CD8-positive, alpha-beta memory T cell (primary cell): ENCODE results near the gene NRGN. TPM values are rescaled to one million over a fixed set of nuclear protein-coding genes. Genes with fewer than 3 reads are reported as not detected.
"Not testable (repeated sequence)": the region's sequence is repeated elsewhere in the genome, so short reads cannot be mapped to it uniquely, and the experiment has no call there.

Source experiments
- CTCF ChIA-PET: fragments of 350-600 bp; sonication (Branson Sonifier 250); formaldehyde crosslinking; loops from one replicate; lab custom pipeline; 2021; ENCODE audit warnings: antibody characterized with exemption; lab: Charles Lee
- POLR2A ChIA-PET: fragments of 350-600 bp; sonication (Branson Sonifier 250); formaldehyde crosslinking; loops from one replicate; lab custom pipeline; 2021; ENCODE audit warnings: antibody characterized with exemption; lab: Charles Lee
- DNase-seq, 5 donors: peaks; one replicate each; pipeline versions ENCODE4 v3.0.0 to v3.0.0-alpha.2; 2020 to 2022; ENCODE audit warnings: mixed read lengths in 1 of 5
- H3K27ac ChIP-seq: one replicate; pipeline ENCODE4 v1.7.0; 2013; ENCODE audit warnings: low read depth, mild to moderate bottlenecking, low read length, moderate library complexity
- H3K27me3 ChIP-seq: 2 replicates; pipeline ENCODE4 v1.7.0; 2013; ENCODE audit warnings: low read length, mild to moderate bottlenecking; ENCODE audit not compliant: insufficient read depth, poor library complexity, severe bottlenecking
- H3K36me3 ChIP-seq: 2 replicates; pipeline ENCODE4 v1.7.0; 2013; ENCODE audit warnings: mild to moderate bottlenecking, low read length, moderate library complexity; ENCODE audit not compliant: insufficient read depth
- H3K4me1 ChIP-seq: 2 replicates; pipeline ENCODE4 v1.7.0; 2013; ENCODE audit warnings: mild to moderate bottlenecking, low read length, moderate library complexity; ENCODE audit not compliant: insufficient read depth
- H3K4me3 ChIP-seq: 2 replicates; pipeline ENCODE4 v1.7.0; 2013; ENCODE audit warnings: mild to moderate bottlenecking, low read length
- H3K9me3 ChIP-seq: 2 replicates; pipeline ENCODE4 v1.7.0; 2013; ENCODE audit warnings: mild to moderate bottlenecking, low read length
- H3K27ac Mint-ChIP-seq, 8 donors: one replicate each; pipeline ENCODE4 v1.8.0; 2020 to 2021; ENCODE audit warnings: mixed read lengths in 8 of 8, mild to moderate bottlenecking in 6 of 8, inconsistent platforms in 3 of 8, moderate library complexity in 3 of 8
- H3K27me3 Mint-ChIP-seq, 2 donors: one replicate each; pipeline ENCODE4 v1.8.0; 2020 to 2021; ENCODE audit warnings: mixed read lengths in 2 of 2, mild to moderate bottlenecking in 1 of 2, moderate library complexity in 1 of 2
- H3K36me3 Mint-ChIP-seq, 3 donors: one replicate each; pipeline ENCODE4 v1.8.0; 2020 to 2021; ENCODE audit warnings: mixed read lengths in 3 of 3, inconsistent platforms in 1 of 3, mild to moderate bottlenecking in 1 of 3
- H3K4me1 Mint-ChIP-seq, 3 donors: one replicate each; pipeline ENCODE4 v1.8.0; 2020 to 2021; ENCODE audit warnings: mixed read lengths in 3 of 3, inconsistent platforms in 1 of 3, mild to moderate bottlenecking in 1 of 3
- H3K4me3 Mint-ChIP-seq, 7 donors: one replicate each; pipeline ENCODE4 v1.8.0; 2020 to 2021; ENCODE audit warnings: mixed read lengths in 7 of 7, mild to moderate bottlenecking in 6 of 7, moderate library complexity in 4 of 7, inconsistent platforms in 2 of 7
- H3K9me3 Mint-ChIP-seq, 5 donors: one replicate each; pipeline ENCODE4 v1.8.0; 2020 to 2022; ENCODE audit warnings: mixed read lengths in 5 of 5, mild to moderate bottlenecking in 3 of 5, moderate library complexity in 2 of 5, inconsistent platforms in 1 of 5
- polyA plus RNA-seq: library from polyadenylated mRNA; unstranded; fragments of 300-500 nt; fragmentation: Illumina TruSeq; gene quantifications from one replicate; pipeline ENCODE4 v1.2.3, GENCODE V29; 2021
- total RNA-seq, 2 experiments: library from RNA; stranded (reverse); gene quantifications; one replicate each; pipeline ENCODE4 v1.2.3, GENCODE V29; 2021

The NRGN gene
- total and polyA plus RNA-seq, 3 experiments from 2014 or later = 4.6 to 6.4 TPM; not detected in 1

DNA sequence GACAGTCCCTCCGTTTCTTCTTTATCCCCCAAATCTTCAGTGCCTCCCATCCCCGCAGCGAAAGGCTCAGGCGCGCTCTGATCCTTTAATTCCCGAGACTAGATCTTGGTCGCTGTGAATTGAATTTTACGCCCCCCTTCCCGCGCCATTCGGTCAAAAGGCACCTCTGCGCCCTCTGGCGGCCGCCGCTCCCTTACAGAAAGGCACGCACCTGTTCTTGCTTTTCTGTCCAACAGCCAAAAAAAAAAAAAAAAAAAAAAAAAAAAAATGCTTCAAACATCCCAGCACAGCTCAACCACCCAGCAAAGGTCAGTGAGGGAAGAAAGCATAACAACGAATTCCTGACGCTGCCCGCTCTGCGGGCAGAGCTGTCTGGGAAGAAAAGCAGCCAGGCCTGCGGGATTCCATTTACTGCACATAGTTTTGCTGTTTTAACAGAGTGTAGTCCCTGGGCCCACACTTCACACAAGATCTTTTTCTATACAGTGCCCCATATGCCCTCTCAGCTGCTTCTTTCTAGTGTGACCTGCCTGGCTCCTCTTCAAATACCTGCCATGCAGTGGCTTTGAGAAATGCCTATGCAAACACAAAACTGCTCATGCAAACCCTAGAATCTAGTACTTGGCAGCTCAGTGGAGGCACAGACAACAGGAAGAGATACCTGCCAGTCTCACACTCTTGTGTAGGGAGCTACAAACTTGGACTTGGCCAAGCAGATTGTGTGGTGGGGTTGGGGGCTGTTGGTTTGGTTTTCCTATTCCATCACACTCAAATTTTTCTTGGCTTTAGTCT is 23.6 kb downstream of the NRGN start:
- Histone ChIP-seq H3K4me3 (peak overlapping the region; percentile 68), H3K9me3 (no peaks in the 10 kb centered on the region), H3K27ac (no peak overlapping the region), H3K36me3 (no peaks in the 10 kb centered on the region), H3K4me1 (peaks cover 27% of the 10 kb centered on the region), H3K27me3 (peaks cover 36% of the 10 kb centered on the region)
- CTCF ChIA-PET = interaction anchor here (0.6 to 7.1 kb wide), 31 partner anchors 9 to 138 kb away, joined by 3 to 90 read pairs (median 5); partner anchors contain the start of genes MSANTD2, NRGN, SIAE and SPA17
- H3K4me1 Mint-ChIP-seq = peaks cover 11 to 37% (median 15%) of the 10 kb centered on the region in 3 donors
- POLR2A ChIA-PET = interaction anchor here (0.6 to 1.8 kb wide), 5 partner anchors 17 to 191 kb away, joined by 4 to 18 read pairs (median 4); partner anchors contain the start of genes CCDC15, SIAE and SPA17
- H3K27me3 Mint-ChIP-seq = peaks cover 17 to 36% of the 10 kb centered on the region in 2 donors
- H3K9me3 Mint-ChIP-seq = no peaks in the 10 kb centered on the region
- peak; percentile 75 to 88 (median 80) for DNase-seq
- peak overlapping the region in 7 of 8 donors; percentile 0 to 91 (median 76) for H3K27ac Mint-ChIP-seq
- H3K36me3 Mint-ChIP-seq = peaks cover 0 to 20% (median 2%) of the 10 kb centered on the region in 3 donors
- peak overlapping the region; percentile 85 to 97 (median 91) for H3K4me3 Mint-ChIP-seq

DNA sequence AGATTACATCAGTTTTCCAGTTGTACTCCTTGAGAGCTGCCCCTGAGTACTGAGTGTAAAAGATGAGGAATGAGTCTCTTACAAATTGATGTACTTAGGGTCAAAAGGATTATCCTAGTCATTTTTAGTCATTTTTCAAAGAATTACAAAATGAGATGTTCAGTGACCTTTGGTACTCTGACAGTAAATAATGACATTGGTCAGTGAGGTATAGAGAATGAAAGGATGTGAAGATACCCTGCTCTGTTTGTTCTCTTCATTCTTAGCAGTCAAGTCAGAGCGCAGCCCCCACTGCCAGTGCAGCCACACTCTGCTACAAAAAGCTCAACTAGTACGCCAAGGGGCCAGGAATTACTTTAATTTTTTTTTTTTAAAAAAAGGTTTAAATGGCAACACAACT is 26.4 kb downstream of the NRGN start:
- H3K9me3 Mint-ChIP-seq = no peaks in the 10 kb centered on the region
- H3K4me1 Mint-ChIP-seq = peaks cover 5 to 14% (median 7%) of the 10 kb centered on the region in 3 donors
- Histone ChIP-seq H3K4me1 (peaks cover 8% of the 10 kb centered on the region), H3K9me3 (no peaks in the 10 kb centered on the region), H3K4me3 (no peak overlapping the region), H3K27me3 (peaks cover 9% of the 10 kb centered on the region), H3K27ac (no peak overlapping the region), H3K36me3 (peaks cover 3% of the 10 kb centered on the region)
- peaks cover 2 to 9% of the 10 kb centered on the region in 2 donors for H3K27me3 Mint-ChIP-seq
- H3K27ac Mint-ChIP-seq = no peak overlapping the region
- peaks cover 0 to 40% (median 7%) of the 10 kb centered on the region in 3 donors for H3K36me3 Mint-ChIP-seq
- ChIA-PET CTCF (interaction anchor here (0.7 to 7.1 kb wide), 8 partner anchors 8 to 96 kb away, joined by 3 to 90 read pairs (median 6); partner anchors contain the start of genes MSANTD2 and NRGN), POLR2A (no interaction called here)
- H3K4me3 Mint-ChIP-seq = no peak overlapping the region
- DNase-seq = no peak

DNA sequence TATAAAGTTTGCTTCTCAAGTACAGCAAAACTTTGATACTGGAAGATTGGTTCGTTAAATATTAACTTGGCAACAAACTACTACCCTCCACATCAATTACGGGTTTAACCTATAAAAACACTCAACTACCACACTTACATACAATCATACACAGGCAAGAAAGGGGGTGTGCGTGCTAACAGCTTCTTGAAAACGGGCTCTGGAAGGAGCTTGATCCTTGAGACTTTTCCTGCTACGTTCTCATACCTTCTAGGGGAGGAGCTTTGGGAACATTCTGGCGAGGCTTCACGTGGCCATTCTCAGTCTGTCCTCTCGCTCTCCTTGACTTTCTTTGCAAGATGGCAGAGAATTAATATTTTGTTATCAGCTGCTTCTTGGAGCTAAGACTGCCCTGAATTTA is 29.2 kb downstream of the NRGN start:
- Mint-ChIP-seq H3K27me3 (no peaks in the 10 kb centered on the region), H3K27ac (no peak overlapping the region), H3K4me3 (no peak overlapping the region), H3K36me3 (peaks cover 8 to 58% (median 13%) of the 10 kb centered on the region in 3 donors), H3K9me3 (no peaks in the 10 kb centered on the region), H3K4me1 (no peaks in the 10 kb centered on the region)
- ChIA-PET CTCF (interaction anchor here (1.0 to 1.6 kb wide), 5 partner anchors 10 to 100 kb away, joined by 3 read pairs; no protein-coding TSS in a partner anchor), POLR2A (interaction anchor here (0.6 kb wide), 1 partner anchor 95 kb away, joined by 3 read pairs; the partner anchor contains the start of gene SPA17)
- H3K27me3 ChIP-seq = no peaks in the 10 kb centered on the region
- H3K27ac ChIP-seq = no peak overlapping the region
- H3K9me3 ChIP-seq = no peaks in the 10 kb centered on the region
- H3K4me1 ChIP-seq = no peaks in the 10 kb centered on the region
- peaks cover 6% of the 10 kb centered on the region for H3K36me3 ChIP-seq
- H3K4me3 ChIP-seq = no peak overlapping the region
- no peak for DNase-seq

DNA sequence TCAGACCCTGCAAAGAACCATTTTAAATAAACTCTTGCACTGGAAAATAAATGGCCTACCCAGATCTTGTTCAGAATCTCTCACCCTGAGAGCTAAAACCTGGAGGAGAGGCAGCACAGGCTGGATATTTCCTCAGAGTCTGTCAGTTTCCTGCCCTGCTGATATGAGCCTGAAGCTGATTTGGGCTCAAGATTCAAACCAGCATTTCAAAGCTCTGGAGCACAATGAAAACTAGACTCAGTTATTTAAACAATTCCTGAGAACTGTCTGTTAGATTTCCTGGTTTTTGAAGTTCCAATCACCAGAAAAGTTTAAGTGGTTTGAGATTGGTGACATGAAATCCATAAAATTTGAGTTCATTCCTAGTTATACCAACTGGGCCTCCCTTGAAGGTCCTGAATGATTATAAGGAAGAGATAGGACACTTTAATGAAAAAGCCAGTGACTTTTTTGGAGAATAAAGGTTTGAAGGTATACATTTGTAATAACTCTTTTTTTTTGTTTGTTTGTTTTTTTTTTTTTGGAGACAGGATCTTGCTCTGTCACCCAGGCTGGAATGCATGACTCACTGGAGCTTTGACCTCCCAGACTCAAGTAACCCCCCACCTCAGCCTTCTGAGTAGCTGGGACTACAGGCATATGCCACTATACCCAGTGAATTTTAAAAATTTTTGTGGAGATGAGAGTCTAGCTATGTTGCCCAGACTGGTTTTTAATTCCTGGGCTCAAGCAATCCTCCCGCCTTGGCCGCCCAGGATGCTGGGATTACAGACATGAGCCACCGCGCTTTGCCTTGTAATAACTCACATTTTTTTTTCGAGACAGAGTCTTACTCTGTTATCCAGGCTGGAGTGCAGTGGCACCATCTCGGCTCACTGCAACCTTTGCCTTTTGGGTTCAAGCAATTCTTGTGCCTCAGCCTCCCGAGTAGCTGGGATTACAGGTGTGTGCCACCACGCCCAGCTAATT is 30.3 kb downstream of the NRGN start:
- H3K27me3 ChIP-seq = no peaks in the 10 kb centered on the region
- no peaks in the 10 kb centered on the region for H3K9me3 ChIP-seq
- H3K4me3 ChIP-seq = no peak overlapping the region
- Mint-ChIP-seq H3K27ac (no peak overlapping the region), H3K4me1 (no peaks in the 10 kb centered on the region), H3K27me3 (no peaks in the 10 kb centered on the region), H3K9me3 (no peaks in the 10 kb centered on the region), H3K4me3 (no peak overlapping the region), H3K36me3 (peaks cover 8 to 64% (median 16%) of the 10 kb centered on the region in 3 donors)
- ChIA-PET CTCF (interaction anchor here (0.9 to 1.6 kb wide), 4 partner anchors 9 to 23 kb away, joined by 3 to 4 read pairs (median 4); no protein-coding TSS in a partner anchor), POLR2A (no interaction called here)
- peaks cover 6% of the 10 kb centered on the region for H3K36me3 ChIP-seq
- H3K27ac ChIP-seq = no peak overlapping the region
- no peak for DNase-seq
- no peaks in the 10 kb centered on the region for H3K4me1 ChIP-seq

DNA sequence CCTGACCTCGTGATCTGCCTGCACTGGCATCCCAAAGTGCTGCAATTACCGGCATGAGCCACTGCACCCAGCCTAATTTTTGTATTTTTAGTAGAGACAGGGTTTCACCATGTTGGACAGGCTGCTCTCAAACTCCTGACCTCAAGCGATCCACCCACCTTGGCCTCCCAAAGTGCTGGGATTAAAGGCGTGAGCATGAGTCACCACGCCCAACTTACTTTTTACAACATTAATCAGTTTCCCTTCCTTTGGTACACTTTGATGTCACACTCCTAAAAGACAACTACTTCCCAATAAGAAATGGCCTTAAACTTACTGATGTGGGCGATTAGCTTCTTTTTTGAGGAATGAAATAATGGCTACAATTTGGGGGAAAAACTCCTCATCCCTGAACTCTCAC is 31.2 kb downstream of the NRGN start:
- POLR2A ChIA-PET, H3K4me1 Mint-ChIP-seq: not testable (repeated sequence)
- CTCF ChIA-PET = interaction anchor here (4.1 kb wide), 1 partner anchor 8 kb away, joined by 29 read pairs; the partner anchor contains the start of gene ESAM

DNA sequence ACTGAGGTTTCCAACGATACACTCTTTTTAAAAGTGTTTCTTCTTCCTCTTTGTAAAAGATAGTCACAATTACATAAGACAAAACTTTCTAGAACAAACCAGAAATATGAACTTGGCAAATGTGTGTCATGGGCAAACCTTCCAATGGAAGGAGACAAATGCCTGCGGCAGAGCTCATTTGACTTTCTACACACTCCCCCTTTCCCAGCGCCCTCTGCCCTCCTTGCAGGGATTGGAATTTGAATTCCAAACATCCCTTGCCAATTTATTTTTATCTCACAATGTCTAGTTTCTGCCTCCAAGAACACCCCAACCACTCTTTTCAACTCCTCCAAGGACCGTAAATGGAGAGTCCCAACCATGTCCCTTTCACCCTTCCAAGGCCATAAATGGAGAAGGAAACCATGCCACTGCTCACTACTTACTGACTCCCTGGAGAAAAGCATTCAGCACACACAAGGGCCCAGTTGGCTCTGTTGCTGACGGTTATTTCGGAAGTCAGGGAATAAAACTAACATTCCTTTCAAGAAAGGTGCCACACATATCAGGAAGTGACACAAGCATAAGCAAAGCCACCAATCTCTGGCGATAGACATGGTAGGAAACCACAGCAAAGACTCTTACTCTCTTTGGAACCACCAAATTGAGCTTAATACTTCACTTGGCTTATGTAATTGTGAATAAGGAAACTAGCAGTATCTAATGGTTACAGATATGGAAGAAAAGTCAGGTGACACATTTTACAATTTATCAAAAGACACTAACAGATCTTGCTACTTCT is 37.3 kb downstream of the NRGN start:
- Histone ChIP-seq H3K9me3 (no peaks in the 10 kb centered on the region), H3K27ac (no peak overlapping the region), H3K4me1 (peaks cover 10% of the 10 kb centered on the region), H3K27me3 (no peaks in the 10 kb centered on the region), H3K36me3 (no peaks in the 10 kb centered on the region), H3K4me3 (no peak overlapping the region)
- no peaks in the 10 kb centered on the region for H3K9me3 Mint-ChIP-seq
- peak in 1 of 5 donors; percentile 53 for DNase-seq
- no peaks in the 10 kb centered on the region for H3K27me3 Mint-ChIP-seq
- H3K36me3 Mint-ChIP-seq = peaks cover 3 to 34% (median 18%) of the 10 kb centered on the region in 3 donors
- ChIA-PET POLR2A (no interaction called here), CTCF (no interaction called here)
- H3K4me3 Mint-ChIP-seq = no peak overlapping the region
- H3K4me1 Mint-ChIP-seq = peaks cover 11 to 16% (median 13%) of the 10 kb centered on the region in 3 donors
- H3K27ac Mint-ChIP-seq = peak overlapping the region in 1 of 8 donors; percentile 15

More for the DNA sequence above, 31.2 kb downstream of the NRGN start:
- H3K4me1 ChIP-seq, H3K9me3 Mint-ChIP-seq, H3K4me3 ChIP-seq, H3K27ac Mint-ChIP-seq, DNase-seq, H3K9me3 ChIP-seq, H3K27ac ChIP-seq, H3K27me3 ChIP-seq, H3K36me3 ChIP-seq, H3K4me3 Mint-ChIP-seq, H3K27me3 Mint-ChIP-seq: not testable (repeated sequence)
- peaks cover 8 to 64% (median 17%) of the 10 kb centered on the region in 3 donors for H3K36me3 Mint-ChIP-seq

DNA sequence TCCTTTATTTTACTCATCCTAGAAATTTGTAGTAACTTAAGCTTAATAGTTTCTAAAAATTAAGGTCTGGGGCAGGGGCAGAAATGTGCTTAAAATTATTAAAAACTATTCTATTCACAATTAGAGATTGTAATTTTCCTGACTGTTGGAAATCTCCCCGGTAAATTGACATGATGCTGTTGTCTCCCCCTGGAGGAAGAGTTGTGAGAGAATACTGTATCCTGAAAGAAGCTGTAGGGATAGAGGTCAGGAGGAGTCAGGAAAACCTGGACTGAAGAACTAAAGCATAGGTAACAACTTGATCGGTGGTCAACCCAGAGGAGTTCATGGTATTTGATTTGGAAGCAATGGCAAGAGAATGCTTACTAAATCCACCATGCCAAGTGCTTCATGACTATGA is 38.5 kb downstream of the NRGN start:
- Histone ChIP-seq H3K27me3 (no peaks in the 10 kb centered on the region), H3K9me3 (no peaks in the 10 kb centered on the region), H3K36me3 (no peaks in the 10 kb centered on the region), H3K4me3 (no peak overlapping the region), H3K27ac (no peak overlapping the region), H3K4me1 (peaks cover 10% of the 10 kb centered on the region)
- ChIA-PET CTCF (interaction anchor here (0.9 to 1.2 kb wide), 2 partner anchors 15 to 32 kb away, joined by 3 read pairs; no protein-coding TSS in a partner anchor), POLR2A (no interaction called here)
- no peaks in the 10 kb centered on the region for H3K27me3 Mint-ChIP-seq
- peaks cover 11 to 16% (median 13%) of the 10 kb centered on the region in 3 donors for H3K4me1 Mint-ChIP-seq
- no peak overlapping the region for H3K4me3 Mint-ChIP-seq
- H3K27ac Mint-ChIP-seq = no peak overlapping the region
- no peak for DNase-seq
- H3K36me3 Mint-ChIP-seq = peaks cover 0 to 27% (median 16%) of the 10 kb centered on the region in 3 donors
- no peaks in the 10 kb centered on the region for H3K9me3 Mint-ChIP-seq
